ENCODE results near the gene TBX10.

Gene TBX10

DNA sequence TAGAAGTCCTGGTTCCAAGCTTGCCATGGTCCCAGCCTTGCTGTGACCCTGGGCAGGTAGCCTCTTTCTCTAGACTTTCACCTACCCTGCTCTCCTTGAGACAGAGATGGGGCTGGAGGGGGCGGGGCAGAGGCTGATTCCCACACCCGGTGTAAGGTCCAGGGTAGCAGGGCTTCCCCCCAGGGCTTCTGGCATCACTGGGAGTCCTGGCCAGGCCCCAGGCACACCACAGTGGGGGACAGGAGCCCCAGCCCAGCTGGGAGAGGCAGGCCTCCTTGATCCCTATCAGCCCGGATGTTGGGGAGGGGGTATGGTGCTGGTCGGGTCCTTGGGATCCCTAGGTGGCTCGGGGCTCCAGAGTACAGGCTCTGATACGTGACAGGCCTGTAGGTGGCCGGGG is 8.2 kb downstream of the TBX10 start:
- TF ChIP-seq, protein P1, sequence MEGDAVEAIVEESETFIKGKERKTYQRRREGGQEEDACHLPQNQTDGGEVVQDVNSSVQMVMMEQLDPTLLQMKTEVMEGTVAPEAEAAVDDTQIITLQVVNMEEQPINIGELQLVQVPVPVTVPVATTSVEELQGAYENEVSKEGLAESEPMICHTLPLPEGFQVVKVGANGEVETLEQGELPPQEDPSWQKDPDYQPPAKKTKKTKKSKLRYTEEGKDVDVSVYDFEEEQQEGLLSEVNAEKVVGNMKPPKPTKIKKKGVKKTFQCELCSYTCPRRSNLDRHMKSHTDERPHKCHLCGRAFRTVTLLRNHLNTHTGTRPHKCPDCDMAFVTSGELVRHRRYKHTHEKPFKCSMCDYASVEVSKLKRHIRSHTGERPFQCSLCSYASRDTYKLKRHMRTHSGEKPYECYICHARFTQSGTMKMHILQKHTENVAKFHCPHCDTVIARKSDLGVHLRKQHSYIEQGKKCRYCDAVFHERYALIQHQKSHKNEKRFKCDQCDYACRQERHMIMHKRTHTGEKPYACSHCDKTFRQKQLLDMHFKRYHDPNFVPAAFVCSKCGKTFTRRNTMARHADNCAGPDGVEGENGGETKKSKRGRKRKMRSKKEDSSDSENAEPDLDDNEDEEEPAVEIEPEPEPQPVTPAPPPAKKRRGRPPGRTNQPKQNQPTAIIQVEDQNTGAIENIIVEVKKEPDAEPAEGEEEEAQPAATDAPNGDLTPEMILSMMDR (IDR thresholded peaks at IDR 0.05; ENCODE audit: control extremely low read depth, extremely low read depth, low read depth, missing control alignments), result no peak
- CTCF ChIA-PET, result interaction anchor here (1.7 to 7.7 kb wide), 7 partner anchors 8 to 175 kb away, joined by 4 to 142 read pairs (median 28); partner anchors contain the start of genes ACY3, GSTP1 and TBX10
- POLR2A ChIA-PET, result no interaction called here
- DNase-seq (ENCODE audit: extremely low spot score), result no peak

DNA sequence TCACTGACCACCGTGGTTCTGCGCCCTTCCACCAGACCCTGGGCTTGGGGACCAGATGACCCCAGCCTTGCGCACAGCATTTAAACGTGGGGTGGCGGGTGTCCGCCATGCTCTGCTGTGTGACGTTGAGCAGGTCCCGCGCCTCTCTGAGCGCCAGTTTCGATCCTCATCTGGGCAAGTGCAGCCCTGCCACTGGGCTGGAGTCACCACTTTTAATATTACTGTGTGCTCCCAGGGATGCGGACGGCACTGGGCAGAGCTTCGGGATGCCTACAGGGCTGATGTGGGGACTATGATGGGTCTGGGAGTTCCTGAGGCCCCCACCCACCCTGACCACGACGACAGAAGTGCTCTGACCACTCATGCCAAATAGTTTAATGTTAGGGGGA is 8.6 kb downstream of the TBX10 start:
- no peak for DNase-seq (ENCODE audit: extremely low spot score)
- TF ChIP-seq, protein P1 (IDR thresholded peaks at IDR 0.05; ENCODE audit: control extremely low read depth, extremely low read depth, low read depth, missing control alignments), result no peak
- POLR2A ChIA-PET, result interaction anchor here (0.7 kb wide), 1 partner anchor 181 kb away, joined by 4 read pairs; no protein-coding TSS in a partner anchor
- CTCF ChIA-PET, result interaction anchor here (0.9 to 7.7 kb wide), 15 partner anchors 8 to 175 kb away, joined by 3 to 142 read pairs (median 12); partner anchors contain the start of genes ACY3, ALDH3B2, GSTP1 and TBX10

DNA sequence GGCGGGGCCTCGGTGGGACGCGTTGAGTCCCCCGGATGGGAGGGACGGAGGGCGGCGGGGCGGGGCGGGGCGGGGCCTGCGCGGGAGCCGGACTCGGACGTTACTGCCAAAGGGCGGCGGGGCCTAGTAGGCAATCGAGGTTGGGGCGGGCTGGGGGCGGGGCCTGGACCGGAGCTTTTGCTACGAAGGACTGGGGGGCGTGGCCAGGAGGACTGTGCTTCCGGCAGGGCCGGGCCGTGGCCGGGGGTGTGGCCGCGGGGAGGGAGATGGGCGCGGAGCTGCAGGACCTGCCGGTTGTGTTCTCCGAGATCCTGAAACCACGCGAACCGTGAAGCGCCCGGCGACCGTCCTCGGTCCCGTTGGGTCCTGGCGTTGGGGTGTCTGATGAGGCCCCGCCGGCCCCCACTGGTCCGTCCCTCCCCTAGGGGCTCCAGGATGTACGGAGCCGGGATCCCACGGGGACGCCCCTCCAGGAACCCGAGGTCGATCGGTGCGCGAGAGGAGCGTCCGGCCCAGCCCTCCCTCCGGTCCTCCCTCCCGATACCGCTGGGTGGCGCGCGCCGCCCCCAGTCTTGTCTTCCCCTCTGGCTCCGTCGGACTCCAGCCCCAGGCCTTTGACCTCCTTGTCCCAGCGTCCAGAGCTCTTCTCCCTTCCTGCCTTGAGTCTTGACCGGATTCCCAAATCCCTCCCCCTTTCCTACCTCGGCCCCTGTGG is 9.2 kb downstream of the TBX10 start:
- DNase-seq (ENCODE audit: extremely low spot score), result peak; percentile 99
- POLR2A ChIA-PET, result interaction anchor here (0.7 to 1.2 kb wide), 3 partner anchors 16 to 180 kb away, joined by 3 to 6 read pairs (median 4); no protein-coding TSS in a partner anchor
- CTCF ChIA-PET, result interaction anchor here (0.9 to 7.7 kb wide), 26 partner anchors 9 to 176 kb away, joined by 3 to 142 read pairs (median 6); partner anchors contain the start of genes ACY3, ALDH3B2, GSTP1 and TBX10
- TF ChIP-seq, protein P1 (IDR thresholded peaks at IDR 0.05; ENCODE audit: control extremely low read depth, extremely low read depth, low read depth, missing control alignments), result peak; percentile 61

DNA sequence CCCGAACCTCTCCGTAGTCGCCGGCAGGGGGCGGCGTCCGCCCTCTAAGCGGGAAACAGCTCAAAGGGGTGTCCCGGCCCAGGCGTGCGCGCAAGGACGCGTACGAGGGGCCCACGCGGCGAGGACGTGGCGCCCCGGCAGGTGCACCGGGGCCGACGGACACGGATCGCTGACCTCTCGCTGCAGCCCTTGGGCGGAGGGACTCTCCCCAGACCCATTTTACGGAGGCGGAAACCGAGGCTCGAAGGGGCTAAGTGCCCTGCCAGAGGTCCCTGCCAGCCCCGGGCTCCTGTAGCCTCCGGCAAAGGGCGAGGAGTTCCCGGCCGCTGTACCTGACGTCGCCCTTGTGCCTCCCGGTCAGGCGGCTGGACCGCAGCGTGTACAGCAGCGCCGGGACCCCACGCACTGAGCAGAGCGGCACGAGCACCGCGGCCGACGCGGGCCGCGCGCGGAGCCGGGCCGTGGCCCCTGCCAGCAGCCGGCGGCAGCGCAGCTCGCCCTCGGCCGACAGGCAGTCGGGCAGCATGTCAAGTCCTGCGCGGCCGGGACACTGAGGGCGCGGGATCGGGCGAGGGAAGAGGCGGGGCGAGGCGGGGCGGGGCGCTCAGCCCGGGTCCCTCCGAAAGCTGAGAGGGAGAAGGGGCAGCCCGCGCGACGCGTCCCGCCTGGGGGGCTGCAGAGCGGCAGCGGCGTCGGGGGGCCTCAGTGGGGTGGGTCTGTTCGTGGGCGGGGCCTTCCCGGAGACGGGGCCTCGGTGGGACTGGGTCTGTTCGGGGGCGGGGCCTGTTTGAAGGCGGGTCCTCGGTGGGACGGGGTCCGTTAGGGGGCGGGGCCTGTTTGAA is 10.0 kb downstream of the TBX10 start, which contains the start of gene NUDT8:
TSS of gene NUDT8 (minus strand) at position 552 of the 842 bp plus-strand sequence. CDS start at position 526, 26 bp downstream.
- ChIA-PET POLR2A (interaction anchor here (0.7 to 1.2 kb wide), 3 partner anchors 16 to 85 kb away, joined by 3 to 6 read pairs (median 4); no protein-coding TSS in a partner anchor), CTCF (interaction anchor here (0.7 to 7.7 kb wide), 33 partner anchors 10 to 273 kb away, joined by 3 to 142 read pairs (median 6); partner anchors contain the start of genes ACY3, ALDH3B2, CLCF1 and GSTP1)
- DNase-seq (ENCODE audit: extremely low spot score), result peak; percentile 87
- TF ChIP-seq, protein P1 (IDR thresholded peaks at IDR 0.05; ENCODE audit: control extremely low read depth, extremely low read depth, low read depth, missing control alignments), result peak; percentile 86

DNA sequence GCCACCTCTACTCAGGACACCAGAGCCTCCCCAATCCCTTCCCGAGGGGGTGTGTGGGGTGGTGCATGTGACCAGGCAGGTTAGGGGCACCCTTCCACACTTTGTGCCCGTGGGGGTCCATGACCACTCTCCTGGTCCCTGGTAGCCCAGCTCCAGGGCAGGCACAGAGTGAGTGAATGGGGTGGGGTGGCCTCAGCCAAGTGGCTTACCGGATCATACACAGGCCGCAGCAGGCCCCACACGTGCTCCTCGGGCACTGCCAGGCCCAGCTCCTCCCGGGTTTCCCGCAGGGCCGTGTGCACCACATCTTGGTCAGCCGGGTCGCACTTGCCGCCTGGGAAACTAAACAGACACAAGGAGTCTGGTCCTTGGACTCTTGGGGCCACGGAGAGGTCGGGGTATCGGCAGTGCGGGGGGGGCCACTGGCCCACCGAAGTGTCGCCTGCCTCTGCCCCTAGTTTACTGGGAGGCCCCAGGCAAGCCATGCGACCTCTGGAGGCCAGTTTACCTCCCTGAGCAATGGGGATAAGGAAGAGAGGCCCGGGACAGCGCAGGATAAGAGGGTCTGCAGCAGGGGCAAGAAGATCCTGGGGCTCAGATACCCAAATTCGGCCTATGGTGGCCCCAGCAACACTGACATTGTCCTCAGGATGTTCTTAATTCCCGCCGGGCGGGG is 10.7 kb downstream of the TBX10 start:
- DNase-seq (ENCODE audit: extremely low spot score), result no peak
- POLR2A ChIA-PET, result interaction anchor here (1.2 kb wide), 1 partner anchor 15 kb away, joined by 6 read pairs; no protein-coding TSS in a partner anchor
- TF ChIP-seq, protein P1 (IDR thresholded peaks at IDR 0.05; ENCODE audit: control extremely low read depth, extremely low read depth, low read depth, missing control alignments), result no peak
- CTCF ChIA-PET, result interaction anchor here (0.7 to 7.7 kb wide), 28 partner anchors 9 to 272 kb away, joined by 3 to 142 read pairs (median 6); partner anchors contain the start of genes ACY3, ALDH3B2, CLCF1 and GSTP1

Measured in GM10248 (cell line).